HG03025 (cell line): ENCODE measurements around the gene ACSF2.
"Not testable (repeated sequence)": the region's sequence is repeated elsewhere in the genome, so short reads cannot be mapped to it uniquely, and the experiment has no call there.

Source experiments
- ATAC-seq: cut with Tn5 transposase; IDR thresholded peaks from one replicate; pipeline ENCODE4 v1.9.1; 2021; ENCODE audit warnings: mild to moderate bottlenecking, moderate library complexity; ENCODE audit not compliant: unreplicated experiment, low FRiP score

ACSF2 gene

GRCh38 chr17:50475775-50476544, 49.9 kb downstream of the ACSF2 start:
- ATAC-seq = not testable (repeated sequence)

- ATAC-seq = no peak
Observed at GRCh38 chr17:50476545-50477315, 50.7 kb downstream of the ACSF2 start.

- ATAC-seq = no peak
Observed at GRCh38 chr17:50477976-50478375, 52.0 kb downstream of the ACSF2 start.

GRCh38 chr17:50478391-50479381, 52.7 kb downstream of the ACSF2 start, which contains the start of gene RSAD1:
Gene RSAD1, plus strand, starts transcription at chr17:50478860. Its CDS starts 25 bp downstream, at chr17:50478885.
- ATAC-seq = peak; percentile 66

GRCh38 chr17:50479522-50480141, 53.6 kb downstream of the ACSF2 start:
- ATAC-seq = no peak

GRCh38 chr17:50480142-50480764, 54.2 kb downstream of the ACSF2 start:
- ATAC-seq = no peak

GRCh38 chr17:50480854-50481490, 55.0 kb downstream of the ACSF2 start:
- no peak for ATAC-seq

- no peak for ATAC-seq
Observed at GRCh38 chr17:50481648-50482047, 55.6 kb downstream of the ACSF2 start.

- ATAC-seq = no peak
Observed at GRCh38 chr17:50482110-50482509, 56.1 kb downstream of the ACSF2 start.

GRCh38 chr17:50482516-50482915, 56.5 kb downstream of the ACSF2 start:
- ATAC-seq = peak; percentile 47

GRCh38 chr17:50483266-50483665, 57.2 kb downstream of the ACSF2 start:
- ATAC-seq = no peak

- ATAC-seq = no peak
Observed at GRCh38 chr17:50484386-50485155, 58.6 kb downstream of the ACSF2 start.

GRCh38 chr17:50487213-50488096, 61.4 kb downstream of the ACSF2 start:
- ATAC-seq = no peak

- no peak for ATAC-seq
Observed at GRCh38 chr17:50488880-50489279, 62.9 kb downstream of the ACSF2 start.

GRCh38 chr17:50491505-50491904, 65.5 kb downstream of the ACSF2 start:
- ATAC-seq = no peak

- no peak for ATAC-seq
Observed at GRCh38 chr17:50492214-50492613, 66.2 kb downstream of the ACSF2 start.

- no peak for ATAC-seq
Observed at GRCh38 chr17:50493744-50494143, 67.7 kb downstream of the ACSF2 start.
